ENCODE results near the gene GPR42.

Gene GPR42, protein sequence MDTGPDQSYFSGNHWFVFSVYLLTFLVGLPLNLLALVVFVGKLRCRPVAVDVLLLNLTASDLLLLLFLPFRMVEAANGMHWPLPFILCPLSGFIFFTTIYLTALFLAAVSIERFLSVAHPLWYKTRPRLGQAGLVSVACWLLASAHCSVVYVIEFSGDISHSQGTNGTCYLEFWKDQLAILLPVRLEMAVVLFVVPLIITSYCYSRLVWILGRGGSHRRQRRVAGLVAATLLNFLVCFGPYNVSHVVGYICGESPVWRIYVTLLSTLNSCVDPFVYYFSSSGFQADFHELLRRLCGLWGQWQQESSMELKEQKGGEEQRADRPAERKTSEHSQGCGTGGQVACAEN

DNA sequence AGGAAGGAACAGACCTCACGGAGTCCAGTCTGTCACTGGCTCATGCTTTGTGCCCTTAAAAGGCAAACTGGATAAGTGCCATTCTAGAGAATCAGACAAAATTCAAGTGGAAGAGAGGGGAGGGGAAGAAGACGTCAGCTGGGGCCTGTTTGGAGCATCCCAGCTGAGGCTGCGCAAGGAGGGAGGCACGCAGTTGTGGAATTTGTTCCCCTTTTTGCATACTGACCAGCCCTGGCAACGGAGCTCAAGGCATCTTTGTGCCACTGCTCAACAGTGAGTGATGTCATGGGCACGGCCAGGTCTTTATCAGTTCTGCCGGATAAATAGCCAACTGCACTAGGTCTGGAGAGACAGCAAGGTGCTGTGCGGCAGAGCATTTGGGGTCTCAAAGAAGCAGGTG lies at the start of gene GPR42:
Gene GPR42, plus strand, starts transcription at position 347 of the 400 bp plus-strand sequence. CDS start 292 bp downstream, outside the sequence.
- DNase-seq (ENCODE audit: low read depth): no peak

DNA sequence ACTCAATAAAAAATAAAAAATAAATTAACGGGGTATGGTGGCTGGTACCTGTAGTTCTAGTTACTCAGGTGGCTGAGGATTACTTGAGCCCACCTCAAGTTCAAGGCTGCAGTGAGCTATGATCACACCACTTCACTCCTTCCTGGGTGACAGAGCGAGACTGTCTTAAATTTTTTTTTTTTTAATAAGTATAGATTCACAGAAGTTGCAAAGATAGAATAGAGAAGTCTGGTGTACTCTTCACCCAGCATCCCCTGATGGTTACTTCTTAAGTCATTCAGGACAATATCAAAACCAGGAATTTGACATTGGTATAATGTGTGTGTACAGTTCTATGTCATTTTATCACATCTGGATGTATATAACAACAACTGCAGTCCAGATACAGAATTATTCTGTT lies 49.6 kb upstream of the GPR42 start:
- no peak for DNase-seq (ENCODE audit: low read depth)

DNA sequence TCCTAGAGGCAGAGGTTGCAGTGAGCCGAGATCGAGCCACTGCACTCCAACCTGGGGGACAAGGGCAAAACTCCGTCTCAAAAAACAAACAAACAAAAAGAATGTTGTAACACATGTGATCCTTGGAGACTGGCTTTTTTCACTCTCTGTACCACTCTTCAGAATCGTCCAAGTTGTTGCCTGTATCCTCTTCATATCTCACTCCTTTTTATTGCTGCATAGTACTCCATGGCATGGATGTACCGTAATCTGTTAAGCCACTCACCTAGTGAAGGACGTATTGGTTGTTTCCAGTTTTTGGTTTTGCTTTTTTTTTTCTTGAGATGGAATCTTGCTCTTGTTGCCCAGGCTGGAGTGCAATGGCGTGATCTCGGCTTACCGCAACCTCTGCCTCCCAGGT lies 48.9 kb upstream of the GPR42 start:
- no peak for DNase-seq (ENCODE audit: low read depth)

DNA sequence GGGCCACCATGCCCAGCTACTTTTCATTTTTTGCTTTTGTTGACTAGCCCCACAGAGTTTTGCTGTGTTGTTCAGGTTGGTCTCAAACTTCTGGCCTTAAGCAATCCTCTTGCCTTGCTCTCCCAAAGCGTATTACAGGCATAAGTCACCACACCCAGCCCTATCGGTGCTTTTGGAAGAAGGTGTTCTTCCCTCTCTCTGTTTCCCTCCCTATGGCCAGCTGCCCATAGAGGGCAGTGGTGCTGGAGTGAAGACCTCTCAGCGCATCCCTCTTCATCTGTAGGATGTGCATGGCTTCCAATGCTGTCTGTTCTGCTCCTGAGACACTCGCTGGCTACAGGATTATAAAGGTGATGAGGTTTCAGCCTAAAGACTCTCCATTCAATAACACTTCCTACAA lies 43.2 kb upstream of the GPR42 start:
- DNase-seq (ENCODE audit: low read depth): no peak

DNA sequence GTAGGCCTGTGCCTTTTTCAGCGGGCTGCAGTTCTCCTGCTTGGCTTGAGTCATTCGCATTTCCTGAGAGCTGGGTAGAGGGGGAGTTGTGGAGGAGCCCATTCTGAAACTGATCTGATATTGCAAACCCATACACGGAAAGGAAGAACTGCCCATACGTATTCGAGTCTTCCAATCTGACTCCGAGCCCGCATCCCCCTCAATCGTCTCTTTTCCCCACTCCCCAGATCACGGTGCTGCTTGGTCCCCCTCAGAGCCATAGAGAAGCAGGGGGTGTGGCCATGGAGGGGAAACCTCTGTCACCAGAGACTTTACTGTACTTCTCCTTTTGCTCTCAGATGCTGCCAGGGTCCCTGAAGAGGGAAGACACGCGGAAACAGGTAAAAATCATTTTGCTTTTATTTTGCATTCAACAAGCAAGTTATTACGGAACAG lies 42.0 kb upstream of the GPR42 start, which contains the start of gene CD22:
Gene CD22, plus strand, starts transcription at position 337 of the 435 bp plus-strand sequence. CDS start 2,854 bp downstream, outside the sequence.
- DNase-seq (ENCODE audit: low read depth): no peak

DNA sequence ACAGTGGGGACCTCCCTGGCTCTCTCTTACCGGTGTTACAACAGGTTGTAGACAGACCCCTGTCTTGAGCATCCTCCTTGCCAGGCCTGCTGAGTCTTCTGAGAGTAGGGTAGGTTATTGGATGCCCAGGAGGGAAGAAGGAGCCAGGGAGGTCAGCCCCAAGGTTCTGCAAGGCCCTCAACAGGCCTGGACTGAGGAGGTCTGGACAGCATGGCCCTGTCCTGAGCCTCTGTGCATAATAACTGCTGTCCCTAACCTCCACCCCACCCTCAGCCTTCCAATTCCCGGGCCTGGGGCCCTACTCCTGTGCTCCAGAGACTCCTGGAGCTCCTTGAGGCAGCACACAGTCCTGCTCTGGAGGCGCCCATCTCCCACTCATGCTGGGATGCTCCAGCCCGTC lies 41.5 kb upstream of the GPR42 start:
- no peak for DNase-seq (ENCODE audit: low read depth)

DNA sequence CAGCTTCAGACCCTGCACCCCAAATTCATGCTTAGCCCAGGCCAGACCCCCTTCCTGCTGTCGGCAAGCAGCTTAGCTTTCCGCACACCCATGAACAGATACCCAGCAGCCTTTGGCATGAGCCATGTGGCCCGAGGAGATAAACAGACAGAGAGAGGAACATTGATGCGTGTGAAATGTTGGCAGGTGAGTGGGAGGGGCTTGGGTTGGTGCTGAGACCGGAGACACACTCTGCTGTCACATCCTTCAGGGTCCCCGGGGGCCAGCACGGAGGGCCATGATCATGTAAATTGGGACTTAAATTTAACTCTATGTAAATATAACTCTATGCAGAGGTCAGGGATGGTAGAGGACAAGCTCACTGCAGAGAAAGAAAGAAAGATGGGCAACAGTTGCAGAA lies 40.4 kb upstream of the GPR42 start:
- DNase-seq (ENCODE audit: low read depth): no peak

DNA sequence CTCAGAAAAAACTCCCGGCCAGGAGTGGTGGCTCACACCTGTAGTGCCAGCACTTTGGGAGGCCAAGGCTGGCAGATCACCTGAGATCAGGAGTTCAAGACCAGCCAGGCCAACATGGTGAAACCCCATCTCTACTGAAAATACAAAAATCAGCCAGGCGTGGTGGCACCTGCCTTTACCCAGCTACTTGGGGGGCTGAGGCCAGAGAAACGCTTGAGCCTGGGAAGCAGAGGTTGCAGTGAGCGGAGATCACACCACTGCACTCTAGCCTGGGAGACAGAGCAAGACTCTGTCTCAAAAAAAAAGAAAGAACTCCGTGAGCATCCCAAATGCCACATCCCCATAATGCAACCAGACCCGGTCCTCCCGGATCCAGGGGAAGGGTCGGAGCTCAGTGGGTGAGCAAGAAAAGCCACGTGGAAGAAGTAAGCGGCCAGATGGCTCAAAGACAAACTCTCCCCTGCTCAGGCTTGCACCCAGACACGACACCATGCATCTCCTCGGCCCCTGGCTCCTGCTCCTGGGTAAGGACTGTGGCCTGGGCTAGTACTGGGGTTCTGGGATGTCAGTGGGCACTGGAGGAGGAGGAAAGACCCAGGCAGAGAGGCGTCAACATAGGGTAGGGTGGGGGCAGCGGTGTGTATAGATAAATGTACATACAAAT lies 39.2 kb upstream of the GPR42 start:
- no peak for DNase-seq (ENCODE audit: low read depth)

DNA sequence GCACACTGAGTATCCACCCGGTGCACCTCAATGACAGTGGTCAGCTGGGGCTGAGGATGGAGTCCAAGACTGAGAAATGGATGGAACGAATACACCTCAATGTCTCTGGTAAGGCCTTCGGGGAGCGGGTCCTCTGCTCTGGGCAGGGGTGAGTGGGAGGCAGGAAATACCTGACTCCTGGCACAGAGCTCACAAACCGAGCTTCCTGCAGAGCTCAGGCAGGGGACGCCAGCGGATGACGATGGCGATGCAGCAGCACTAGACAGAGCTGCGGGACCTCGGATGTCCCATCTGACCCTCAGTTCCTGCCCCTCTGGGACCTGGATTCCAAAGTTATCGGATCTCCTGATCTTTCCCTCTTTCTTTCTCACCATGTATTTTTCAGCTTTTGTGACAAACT lies 38.1 kb upstream of the GPR42 start:
- no peak for DNase-seq (ENCODE audit: low read depth)

DNA sequence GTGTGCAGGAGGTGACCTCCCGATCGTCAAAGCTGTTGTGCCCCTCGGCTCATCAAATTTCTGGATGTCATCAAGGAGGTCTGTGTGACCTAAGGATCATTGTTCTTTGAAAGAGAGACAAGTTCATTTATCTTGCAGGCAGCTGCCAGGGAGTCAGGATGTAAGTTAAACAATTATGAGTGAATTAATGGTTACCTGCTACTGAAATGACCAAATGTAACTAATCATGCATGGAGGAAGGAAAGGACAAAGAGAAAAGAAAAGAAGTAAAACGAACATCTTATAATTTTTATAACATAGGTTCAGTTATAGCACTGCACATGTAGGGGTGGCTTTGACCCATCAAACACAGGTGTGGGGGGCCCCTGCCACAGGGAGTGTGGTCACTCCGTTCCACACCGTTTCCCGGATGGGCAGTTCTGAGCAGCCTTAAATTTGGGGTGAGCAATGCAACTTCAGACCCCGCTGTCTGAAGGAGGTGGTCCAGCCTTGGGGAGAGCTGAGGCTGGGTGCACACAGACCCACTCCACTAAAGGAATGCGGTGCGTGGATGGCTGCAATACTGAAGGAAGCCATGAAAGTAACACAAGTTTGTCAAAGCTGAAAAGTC lies 36.6 kb upstream of the GPR42 start:
- no peak for DNase-seq (ENCODE audit: low read depth)

DNA sequence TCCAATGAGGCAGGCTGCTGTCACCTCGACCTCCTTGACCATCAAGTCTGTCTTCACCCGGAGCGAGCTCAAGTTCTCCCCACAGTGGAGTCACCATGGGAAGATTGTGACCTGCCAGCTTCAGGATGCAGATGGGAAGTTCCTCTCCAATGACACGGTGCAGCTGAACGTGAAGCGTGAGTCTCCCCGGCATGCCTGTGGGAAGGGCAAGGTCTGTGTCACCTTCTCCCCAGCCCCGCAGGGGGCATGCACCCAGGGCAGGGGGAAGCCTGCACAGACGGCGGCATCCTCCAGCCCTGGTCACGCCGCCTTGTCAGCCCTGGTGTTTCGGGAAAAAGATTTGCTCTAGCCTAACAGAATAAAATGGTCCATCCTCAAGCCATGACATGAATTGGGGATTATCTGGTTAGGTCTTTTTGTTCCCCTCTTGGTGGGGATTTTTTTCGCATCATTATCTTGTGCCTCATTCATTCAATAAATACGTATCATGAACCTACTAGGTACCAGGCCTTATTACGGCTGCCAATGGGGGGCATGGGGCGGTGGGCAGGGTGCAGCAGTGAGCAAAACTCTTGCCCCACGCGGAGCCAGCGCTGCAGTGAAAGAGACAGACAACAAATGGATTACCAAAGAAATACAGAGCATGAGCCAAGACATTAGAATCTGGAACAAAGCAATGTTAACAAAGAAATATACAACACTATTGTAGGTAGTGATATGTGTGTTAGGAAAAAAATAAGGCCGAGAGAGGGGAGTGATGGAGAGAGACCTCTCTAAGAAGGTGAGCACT lies 34.5 kb upstream of the GPR42 start:
- no peak for DNase-seq (ENCODE audit: low read depth)

DNA sequence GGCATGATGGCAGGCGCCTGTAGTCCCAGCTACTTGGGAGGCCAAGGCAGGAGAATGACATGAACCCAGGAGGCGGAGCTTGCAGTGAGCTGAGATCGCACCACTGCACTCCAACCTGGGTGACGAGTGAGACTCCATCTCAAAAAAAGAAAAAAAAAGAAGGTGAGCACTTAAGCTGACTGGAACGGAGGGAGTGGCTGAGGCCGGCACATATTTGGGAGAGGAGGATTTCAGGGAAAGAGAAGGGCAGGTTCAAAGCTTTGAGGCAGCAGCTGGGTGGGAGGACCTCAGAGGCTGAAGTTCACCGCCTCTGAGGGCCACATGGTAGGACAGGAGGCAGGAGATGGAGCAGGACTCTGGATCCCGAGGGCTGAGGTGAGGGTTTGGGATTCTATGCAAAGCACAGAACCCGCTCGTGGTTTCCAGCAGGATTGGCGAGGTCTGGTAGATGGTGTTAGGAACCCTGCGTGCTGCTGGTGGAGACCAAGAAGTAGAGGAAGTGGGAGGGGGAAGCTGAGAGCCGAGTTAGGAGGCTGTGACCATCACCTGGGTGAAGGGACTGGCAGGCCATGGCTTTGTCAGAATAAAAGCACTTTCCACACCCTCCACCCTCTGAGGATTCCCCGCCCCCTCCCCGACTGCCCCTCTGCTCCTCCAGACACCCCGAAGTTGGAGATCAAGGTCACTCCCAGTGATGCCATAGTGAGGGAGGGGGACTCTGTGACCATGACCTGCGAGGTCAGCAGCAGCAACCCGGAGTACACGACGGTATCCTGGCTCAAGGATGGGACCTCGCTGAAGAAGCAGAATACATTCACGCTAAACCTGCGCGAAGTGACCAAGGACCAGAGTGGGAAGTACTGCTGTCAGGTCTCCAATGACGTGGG lies 33.5 kb upstream of the GPR42 start:
- DNase-seq (ENCODE audit: low read depth): no peak

DNA sequence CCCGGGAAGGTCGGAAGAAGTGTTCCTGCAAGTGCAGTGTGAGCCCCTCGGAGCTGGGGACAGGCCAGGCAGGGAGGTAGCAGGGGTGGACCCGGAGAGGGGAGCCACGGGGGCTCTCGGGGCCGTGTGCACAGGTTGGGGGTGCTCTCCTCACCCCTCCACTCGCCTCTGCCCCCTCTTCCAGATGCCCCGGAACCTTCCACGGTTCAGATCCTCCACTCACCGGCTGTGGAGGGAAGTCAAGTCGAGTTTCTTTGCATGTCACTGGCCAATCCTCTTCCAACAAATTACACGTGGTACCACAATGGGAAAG lies 32.9 kb upstream of the GPR42 start:
- DNase-seq (ENCODE audit: low read depth): no peak

DNA sequence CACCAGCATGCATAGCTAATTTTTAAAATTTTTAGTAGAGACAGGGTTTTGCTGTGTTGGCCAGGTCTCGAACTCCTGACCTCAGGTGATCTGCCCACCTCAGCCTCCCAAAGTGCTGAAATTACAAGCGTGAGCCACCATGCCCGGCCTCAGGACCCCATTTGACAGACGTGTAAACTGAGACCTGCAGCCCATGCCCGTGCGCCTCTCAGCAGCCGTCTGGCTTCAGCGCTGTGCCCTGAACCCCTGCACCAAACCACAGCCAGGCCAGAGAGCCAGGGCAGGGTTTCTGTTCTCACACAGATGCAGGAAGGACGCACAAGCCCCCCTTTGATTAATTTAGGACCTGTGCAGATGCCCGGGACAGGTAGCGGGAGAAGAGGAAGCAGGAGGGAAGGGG lies 30.4 kb upstream of the GPR42 start:
- DNase-seq (ENCODE audit: low read depth): no peak

DNA sequence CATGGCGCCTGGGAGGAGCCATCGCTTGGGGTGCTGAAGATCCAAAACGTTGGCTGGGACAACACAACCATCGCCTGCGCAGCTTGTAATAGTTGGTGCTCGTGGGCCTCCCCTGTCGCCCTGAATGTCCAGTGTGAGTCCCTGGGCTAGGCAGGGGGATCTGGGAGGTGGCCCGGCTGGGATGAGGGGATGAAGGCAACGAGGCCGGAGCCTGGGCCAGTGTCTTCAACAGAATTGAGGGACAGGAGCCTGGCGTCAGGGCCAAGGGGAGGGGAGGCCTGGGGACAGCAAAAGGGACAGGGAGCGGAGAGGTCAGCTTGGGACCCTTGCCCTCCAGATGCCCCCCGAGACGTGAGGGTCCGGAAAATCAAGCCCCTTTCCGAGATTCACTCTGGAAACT lies 29.9 kb upstream of the GPR42 start:
- no peak for DNase-seq (ENCODE audit: low read depth)

DNA sequence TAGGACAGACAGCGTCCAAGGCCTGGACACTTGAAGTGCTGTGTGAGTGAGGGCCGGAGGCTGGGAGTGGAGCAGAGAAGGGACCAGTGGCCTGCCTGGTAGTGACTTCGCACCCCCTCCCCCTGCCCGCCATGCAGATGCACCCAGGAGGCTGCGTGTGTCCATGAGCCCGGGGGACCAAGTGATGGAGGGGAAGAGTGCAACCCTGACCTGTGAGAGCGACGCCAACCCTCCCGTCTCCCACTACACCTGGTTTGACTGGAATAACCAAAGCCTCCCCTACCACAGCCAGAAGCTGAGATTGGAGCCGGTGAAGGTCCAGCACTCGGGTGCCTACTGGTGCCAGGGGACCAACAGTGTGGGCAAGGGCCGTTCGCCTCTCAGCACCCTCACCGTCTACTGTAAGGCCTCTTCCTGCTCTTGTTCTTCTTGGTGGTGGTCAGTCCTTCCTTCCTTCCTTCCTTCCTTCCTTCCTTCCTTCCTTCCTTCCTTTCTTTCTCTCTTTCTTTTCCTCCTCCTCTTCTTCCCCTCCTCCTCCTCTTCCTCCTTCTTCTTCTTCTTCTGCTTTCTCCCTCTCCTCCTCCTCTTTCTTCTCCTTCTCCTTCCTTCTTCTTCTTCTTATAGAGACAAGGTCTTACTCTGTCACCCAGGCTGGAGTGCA lies 29.2 kb upstream of the GPR42 start:
- no peak for DNase-seq (ENCODE audit: low read depth)

DNA sequence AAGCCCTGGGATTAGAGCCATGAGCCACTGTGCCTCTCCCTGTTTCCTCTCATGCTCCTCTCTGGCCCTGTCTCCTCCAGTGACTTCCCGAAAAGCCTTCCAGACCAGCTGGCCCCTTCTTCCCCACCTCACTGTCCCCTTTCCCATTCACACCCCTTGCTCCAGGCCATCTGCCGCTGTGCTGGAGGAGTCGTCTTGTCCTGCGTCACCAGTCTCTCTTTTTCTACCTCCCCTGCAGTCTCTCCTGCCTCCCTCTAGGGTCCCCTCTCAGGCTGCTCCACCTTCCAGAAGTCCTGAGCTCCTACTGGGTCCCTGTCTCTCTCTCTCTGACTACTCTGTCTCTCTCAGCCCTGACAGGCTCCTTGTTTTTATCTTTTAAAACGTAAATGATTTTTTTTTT lies 28.4 kb upstream of the GPR42 start:
- no peak for DNase-seq (ENCODE audit: low read depth)

DNA sequence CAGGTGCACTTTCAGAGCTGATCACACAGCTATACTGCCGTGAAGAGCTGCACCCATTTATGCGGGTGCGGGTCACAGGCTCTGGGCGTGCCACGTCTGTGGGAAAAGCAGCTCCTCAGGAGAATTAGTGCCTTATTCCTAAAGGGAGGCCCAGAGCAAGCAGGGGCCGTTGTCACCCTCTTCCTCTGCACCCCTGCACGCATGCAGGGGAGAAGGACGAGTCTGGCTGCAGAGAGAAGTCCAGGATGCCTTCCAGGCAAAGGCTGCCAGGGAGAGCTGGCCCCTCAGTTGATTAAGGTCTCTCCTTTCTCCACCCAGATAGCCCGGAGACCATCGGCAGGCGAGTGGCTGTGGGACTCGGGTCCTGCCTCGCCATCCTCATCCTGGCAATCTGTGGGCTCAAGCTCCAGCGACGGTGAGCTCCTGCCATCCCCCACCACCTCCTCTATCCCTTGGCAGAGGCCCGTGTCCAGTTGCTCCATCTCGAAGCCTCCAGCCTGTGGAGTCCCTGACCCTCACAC lies 26.3 kb upstream of the GPR42 start:
- no peak for DNase-seq (ENCODE audit: low read depth)

DNA sequence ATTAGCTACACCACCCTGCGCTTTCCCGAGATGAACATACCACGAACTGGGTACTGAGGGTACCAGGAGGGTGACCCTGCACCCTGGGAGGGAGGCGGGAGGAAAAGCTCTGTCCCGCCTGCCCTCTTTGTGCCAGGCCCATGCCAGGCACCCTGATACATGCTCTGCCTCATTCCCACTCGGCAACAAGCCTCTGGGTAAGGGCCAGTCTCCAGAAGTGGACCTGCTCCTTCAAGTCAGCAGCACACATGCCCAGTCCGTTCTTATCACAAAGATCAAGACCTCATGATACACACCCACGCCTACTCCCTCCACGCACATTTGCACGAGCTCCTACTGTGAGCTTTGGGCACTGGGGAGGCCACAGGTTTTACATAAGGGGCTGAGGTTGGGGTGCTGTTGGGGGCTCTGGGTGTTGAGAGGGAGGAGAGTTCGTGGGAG lies 25.2 kb upstream of the GPR42 start:
- no peak for DNase-seq (ENCODE audit: low read depth)

DNA sequence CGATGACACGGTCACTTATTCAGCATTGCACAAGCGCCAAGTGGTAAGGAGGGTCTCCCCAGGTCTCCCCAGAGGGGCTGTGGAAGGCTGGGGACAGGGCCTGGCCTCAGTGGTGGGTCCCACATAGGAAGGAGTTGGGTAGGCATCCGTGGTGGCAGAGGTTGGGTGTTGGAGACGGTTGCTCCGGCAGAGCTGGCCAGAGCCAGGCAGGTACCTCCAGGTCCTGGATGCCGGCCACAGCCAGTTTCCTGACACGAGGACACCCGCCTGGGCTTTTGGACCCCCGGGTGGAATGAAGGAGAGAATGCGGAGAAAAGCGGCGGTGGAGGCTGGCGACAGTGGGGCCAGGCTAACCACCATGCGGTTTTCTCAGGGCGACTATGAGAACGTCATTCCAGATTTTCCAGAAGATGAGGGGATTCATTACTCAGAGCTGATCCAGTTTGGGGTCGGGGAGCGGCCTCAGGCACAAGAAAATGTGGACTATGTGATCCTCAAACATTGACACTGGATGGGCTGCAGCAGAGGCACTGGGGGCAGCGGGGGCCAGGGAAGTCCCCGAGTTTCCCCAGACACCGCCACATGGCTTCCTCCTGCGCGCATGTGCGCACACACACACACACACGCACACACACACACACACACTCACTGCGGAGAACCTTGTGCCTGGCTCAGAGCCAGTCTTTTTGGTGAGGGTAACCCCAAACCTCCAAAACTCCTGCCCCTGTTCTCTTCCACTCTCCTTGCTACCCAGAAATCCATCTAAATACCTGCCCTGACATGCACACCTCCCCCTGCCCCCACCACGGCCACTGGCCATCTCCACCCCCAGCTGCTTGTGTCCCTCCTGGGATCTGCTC lies 24.4 kb upstream of the GPR42 start:
- DNase-seq (ENCODE audit: low read depth): no peak

Data from GM04504 (cell line).